HG02623 (cell line): ENCODE measurements around the gene C19orf47.

Source experiments
- ATAC-seq: cut with Tn5 transposase; IDR thresholded peaks from one replicate; pipeline ENCODE4 v1.9.1; 2021; ENCODE audit warnings: moderate library complexity; ENCODE audit not compliant: unreplicated experiment

Gene C19orf47

DNA sequence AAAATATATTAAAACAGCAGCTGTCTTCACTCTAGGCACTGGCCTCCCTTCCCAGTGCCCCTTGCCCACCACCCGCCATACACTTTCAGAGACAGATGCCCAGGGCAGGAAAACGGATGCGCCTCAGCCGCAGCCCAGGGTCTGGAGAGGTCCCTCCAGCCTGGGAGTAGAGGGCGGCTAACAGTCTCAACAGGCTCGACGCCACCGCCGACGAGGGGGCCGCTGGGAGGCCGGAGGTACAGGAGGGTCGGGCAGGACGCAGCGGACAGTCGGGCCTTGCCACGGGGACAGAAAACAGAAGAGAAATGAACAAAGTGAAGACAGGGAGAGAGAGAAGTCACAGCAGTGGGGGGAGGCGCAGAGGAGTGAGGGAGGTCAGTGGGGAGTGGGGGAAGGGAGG, 27.1 kb downstream of the C19orf47 start:
- no peak for ATAC-seq

DNA sequence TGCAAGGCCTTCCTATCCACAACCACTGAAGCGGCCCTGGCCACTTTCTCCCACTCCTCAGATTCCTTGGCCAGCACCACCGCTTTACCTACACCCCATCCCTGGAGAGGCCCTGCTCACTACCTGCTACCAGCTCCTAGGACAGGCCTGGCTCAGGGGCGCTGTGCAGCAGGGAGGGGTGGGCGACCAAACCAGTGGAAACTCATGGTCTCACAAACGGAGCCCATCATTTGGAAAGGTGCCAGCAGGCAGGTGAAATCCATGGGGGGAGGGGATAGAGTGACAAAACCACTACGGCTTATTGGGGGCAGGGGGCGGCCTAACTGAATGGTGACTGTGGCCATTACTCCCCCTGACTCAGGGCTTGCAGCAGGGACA, 27.6 kb downstream of the C19orf47 start:
- no peak for ATAC-seq

DNA sequence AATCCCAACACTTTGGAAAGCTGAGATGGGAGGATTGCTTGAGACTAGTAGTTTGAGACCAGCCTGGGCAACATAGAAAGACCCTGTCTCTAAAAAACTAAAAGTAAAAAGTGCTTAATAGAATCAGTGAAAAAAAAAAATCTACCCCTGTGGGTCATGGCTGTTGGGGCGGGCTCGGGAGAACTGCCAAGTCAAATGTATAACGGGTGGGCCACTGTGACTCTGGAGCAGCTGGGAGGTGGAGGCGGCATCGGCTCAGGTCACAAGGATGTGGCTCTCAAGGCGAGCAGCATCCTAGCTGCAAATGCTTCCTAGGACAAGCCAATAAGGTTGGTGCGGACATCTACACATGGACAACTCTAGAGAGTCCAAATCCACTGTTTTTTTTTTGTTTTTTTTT, 30.9 kb downstream of the C19orf47 start:
- ATAC-seq: no peak

DNA sequence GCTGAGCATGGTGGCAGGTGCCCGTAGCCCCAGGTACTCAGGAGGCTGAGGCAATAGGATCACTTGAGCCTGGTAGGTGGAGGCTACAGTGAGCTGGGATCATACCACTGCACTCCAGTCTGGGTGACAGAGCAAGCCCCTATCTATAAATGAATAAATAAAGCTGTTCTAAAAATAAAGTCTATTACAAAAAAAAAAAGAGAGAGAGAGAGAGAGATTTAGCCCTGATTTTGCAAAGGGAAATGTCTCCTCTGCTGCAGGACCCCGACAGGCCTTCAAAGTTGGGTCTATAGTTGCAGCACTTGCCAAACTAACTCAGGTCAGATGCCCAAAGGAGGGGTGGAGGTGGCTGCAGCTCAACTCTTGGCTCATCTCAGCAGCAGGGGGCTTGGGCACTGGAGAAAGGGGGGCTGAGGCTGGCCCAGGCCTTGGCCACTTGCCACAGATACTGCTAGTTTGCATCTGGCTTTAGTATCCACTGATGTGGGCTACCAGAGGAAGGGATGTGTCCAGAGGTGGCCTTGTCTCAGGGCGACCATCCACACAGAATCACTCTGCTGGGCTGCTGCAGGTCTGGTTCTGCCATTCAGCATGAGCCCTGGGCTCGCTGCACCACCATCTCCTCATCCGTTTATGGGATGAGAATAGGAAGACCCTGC, 32.3 kb downstream of the C19orf47 start:
- ATAC-seq: no peak

DNA sequence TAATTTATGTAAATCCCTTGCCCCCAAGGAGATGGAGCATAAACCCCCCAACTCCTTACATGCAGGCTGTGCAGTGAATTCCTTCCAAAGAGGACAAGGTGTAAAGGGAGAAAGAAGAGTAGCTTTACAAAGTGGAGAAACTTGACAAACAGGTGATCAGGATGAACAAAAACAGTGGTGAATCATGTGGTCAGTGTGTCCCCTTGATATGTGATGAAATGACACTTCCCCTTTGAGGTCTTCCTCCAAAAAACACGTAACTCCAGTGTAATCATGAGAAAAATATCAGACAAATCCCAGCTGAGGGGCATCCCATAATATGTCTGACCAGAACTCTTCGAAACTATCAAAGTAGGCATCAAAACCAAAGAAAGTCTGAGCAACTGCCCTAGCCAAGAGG, 33.5 kb downstream of the C19orf47 start:
- no peak for ATAC-seq

DNA sequence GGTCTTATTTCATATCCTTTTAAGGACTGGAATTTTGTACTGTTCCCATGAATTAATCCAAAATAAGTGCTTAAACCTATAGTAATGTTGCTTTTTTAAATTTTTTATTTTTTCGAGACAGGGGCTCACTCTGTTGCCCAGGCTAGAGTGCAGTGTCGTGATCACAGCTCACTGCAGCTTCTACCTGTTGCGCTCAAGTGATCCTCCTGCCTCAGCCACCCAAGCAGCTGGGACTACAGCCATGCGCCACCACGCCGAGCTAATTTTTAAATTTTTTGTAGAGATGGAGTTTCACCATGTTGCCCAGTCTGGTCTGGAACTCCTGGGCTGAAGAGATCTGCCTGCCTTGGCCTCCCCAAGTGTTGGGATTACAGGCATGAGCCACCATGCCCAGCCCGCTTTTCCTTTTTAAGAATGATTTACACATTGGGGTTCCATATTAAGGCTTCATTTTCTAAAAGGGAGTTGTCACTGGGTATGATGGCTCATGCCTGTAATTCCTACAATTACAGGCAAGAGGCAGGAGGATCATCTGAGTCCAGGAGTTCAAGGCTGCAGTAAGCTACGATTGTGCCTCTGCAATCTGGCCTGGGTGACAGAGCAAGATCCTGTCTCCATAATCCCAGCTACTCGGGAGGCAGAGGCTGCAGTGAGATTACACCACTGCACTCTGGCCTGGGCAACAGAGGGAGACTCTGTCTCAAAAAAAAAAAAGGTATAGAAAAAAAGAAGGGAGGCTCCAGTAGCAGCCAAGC, 34.8 kb downstream of the C19orf47 start:
- no peak for ATAC-seq

DNA sequence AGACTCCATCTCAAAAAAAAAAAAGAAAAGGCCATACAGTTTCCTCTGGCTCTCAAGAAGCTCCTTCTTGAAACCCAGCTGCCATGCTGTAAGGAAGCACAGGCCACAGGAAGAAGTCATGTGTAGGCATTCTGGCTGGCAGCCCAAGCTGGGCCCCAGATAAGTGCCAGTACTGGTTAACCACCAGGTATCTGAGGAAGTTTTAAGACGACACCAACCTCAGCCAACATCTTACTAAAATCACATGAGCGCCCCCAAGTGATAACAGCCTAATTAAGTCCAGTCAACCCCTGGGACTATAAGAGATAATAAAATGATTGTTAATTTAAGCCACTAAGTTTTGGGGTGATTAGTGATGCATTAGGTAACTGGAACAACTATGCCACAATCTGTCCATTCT, 35.7 kb downstream of the C19orf47 start:
- ATAC-seq: no peak

DNA sequence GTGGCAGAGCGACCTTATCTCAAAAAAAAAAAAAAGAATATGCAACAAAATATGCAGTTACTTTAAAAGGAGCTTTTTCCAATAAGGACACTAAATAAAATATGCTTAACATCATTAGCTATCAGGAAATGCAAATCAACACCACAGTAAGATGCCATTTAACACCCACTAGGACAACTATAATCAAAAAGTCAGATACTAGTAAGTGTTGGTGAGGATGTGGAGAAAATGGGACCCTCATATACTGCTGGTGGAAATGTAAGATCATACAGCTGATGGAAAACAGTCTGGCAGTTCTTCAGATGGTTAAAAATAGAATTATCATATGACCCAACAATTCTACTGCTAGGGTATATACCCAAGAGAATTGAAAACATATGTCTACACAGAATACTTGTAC, 38.5 kb downstream of the C19orf47 start:
- ATAC-seq: no peak

DNA sequence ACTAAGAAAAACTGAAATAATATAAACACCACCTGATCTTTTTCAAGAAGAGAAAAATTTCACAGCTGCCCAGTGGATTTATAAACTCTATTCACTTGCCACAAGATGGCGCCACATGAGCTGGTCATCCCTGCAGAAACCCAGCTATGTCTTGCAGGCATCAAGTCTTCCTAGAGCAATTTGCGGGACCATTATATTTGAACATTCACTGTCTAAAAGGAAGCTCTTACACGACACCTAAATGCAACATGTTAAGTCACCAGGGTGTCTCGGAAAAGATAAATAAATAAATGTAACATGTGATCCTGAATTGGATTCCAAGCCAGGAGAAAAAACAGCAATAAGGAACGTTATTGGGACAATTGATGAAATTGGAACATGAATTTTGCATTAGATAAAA, 42.8 kb downstream of the C19orf47 start:
- ATAC-seq: no peak

DNA sequence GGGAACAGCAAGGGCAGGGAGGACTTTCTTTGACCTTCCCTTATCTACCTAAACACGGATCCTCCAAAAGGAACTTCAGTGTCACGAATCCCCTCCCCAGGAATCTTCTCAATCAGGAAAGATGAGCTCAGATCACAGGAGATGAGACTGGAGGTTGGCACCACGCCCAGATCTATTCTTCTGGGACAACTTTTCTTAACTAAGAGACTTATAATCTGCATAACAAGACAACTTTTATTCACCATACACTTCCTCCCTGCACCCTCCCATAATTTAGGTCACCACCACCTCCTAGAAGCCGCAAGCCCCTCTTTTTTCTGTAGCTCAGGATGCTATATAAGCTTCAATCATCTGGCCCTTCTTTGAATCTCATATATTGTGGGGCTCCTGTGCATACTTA, 43.9 kb downstream of the C19orf47 start:
- ATAC-seq: no peak

DNA sequence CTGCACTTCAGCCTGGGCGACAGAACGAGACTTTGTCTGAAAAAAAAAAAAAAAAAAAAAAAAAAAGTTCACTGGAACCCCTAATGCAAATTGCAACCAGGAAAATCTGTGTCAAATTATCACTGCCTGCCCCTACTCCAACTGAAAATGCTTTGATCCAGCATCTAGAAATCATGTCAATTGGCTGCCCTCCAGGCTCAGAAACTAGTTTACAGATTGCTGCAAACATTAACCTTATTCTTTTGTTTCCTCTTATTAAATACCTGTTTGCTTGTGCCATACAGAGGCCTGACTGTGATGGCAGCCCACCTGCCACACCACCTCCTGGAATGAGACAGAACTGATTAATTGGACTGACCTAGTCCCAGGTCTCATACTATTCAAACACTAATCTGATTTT, 44.4 kb downstream of the C19orf47 start:
- no peak for ATAC-seq

DNA sequence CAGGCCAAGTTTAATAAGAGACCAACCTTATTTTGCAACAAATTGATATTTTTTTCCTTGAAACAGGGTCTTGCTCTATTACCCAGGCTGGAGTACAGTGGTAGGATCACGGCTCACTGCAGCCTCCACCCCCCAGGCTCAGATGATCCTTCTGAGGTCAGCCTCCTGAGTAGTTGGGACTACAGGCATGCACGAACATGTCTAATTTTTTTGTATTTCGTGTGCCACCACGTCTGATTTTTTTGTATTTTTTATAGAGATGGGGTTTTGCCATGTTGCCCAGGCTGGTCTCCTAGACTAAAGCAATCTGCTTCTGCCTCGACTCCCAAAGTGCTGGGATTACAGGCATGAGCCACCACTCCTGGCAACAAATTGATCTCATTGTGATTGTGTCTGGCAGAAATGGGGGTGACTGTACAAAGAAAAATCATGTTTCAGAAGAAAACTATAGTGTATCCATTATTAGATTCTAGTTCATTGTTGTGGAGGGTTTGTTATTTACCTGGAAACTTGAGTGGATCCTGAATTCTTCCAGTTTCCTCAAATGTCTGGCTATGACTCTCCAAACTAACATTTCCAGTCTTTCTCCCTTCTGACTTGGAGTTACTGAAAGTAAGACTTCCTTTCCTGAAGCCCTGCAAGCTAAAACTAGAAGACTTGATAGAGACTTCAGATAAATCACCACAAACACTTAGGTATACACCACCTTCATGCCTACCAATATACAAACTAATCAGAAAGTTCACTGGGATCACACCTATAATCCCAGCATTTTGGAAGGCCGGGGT, 45.8 kb downstream of the C19orf47 start:
- no peak for ATAC-seq

DNA sequence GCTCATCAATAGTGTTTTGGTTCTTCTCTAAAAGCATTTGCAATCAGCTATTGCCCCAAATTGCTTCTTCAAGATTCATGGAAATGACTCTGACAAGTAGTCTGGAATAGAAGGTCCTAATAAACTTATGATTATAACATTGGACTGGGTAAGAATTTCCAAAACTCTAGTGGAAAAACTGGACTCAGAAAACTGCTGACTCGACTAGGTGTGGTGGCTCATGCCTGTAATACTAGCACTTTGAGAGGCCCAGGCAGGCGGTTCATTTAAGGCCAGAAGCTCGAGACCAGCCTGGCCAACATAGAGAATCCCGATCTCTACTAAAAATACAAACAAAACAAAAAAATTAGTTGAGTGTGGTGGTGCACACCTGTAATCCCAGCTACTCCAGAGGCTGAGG, 47.5 kb downstream of the C19orf47 start:
- ATAC-seq: no peak

DNA sequence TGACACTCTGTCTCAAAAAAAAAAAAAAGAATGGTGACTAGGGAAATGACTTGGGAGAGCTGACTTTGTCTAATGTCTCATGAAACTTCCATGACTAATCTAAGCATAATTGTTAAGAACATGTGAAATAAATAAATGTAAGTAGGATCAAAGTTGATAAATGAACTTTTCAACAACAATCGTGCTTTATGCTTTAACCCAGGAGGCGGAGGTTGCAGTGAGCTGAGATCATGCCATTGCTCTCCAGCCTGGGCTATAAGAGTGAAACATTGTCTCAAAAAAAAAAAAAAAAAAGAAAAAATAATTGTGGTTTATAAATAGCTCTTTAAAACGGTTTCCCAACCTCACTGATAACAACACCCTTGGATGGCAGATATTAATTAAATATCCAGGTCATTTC, 50.2 kb downstream of the C19orf47 start:
- no peak for ATAC-seq

DNA sequence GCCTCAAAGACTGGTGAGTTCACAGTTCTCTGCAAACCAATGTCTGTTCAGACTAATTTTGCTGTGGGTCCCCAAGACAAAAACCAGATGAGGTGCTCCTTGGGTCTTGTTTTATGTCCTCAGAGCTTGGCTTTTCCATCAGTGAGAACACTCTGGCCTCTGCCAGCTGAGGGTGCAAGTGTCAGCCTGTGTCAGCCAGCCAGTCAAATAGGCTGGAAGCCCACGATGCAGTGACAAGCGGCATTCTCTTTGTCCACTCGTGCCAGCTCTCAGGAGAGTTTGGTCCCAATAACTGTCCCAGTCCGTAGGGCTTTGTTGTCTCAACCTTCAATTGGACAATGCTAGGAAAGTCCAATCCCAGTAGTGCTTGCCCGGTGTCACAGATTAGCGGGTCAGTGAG, 53.6 kb downstream of the C19orf47 start:
- no peak for ATAC-seq

DNA sequence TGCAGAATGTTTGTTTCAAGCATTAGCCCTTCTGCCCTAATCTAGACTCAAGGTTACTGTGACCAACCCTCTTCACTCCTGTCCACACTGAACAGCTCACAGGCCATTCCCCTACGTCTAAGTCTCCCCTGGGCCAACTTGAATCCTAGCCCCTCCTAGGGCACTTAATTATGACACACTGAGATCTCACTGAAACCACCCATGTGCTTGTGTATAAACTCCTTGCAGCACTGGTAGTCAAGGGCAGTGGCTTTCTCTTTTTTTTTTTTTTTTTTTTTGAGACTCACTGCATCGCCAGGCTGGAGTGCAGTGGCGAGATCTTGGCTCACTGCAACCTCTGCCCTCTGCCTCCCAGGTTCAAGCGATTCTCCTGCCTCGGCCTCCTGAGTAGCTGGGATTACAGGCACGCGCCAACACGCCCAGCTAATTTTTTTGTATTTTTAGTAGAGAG, 61.2 kb downstream of the C19orf47 start:
- no peak for ATAC-seq

DNA sequence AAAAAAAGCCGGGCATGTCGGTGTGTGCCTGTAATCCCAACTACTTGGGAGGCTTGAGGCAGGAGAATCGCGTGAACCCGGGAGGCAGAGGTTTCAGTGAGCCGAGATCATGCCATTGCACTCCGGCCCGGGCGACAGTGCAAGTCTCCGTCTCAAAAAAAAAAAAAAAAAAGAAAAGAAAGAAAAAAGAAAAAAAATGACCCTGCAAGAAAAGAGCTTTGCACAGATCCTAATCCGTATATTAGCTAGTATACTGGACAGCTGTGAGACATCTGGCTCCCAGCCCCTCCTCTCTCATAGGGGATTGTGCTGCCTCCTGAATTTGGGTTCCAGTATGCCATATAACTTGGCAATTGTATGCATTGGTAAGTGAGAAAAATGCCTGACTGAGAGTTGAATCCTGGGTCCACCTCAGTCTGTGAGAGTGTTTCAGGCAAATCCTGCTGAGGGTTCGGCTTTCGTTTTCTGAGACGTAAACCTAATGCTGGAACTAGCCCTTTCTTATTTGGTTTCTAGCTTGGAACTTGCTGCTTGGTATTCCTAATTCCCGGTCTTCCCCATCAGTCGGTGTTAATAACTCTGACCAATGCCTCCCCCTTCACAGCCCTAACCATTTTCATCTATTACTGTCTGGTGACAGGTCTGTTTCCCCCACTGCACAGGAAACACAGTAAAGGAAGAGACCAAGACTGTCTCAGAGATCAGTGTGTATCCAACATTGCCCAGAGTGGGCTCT, 61.8 kb downstream of the C19orf47 start:
- ATAC-seq: no peak

DNA sequence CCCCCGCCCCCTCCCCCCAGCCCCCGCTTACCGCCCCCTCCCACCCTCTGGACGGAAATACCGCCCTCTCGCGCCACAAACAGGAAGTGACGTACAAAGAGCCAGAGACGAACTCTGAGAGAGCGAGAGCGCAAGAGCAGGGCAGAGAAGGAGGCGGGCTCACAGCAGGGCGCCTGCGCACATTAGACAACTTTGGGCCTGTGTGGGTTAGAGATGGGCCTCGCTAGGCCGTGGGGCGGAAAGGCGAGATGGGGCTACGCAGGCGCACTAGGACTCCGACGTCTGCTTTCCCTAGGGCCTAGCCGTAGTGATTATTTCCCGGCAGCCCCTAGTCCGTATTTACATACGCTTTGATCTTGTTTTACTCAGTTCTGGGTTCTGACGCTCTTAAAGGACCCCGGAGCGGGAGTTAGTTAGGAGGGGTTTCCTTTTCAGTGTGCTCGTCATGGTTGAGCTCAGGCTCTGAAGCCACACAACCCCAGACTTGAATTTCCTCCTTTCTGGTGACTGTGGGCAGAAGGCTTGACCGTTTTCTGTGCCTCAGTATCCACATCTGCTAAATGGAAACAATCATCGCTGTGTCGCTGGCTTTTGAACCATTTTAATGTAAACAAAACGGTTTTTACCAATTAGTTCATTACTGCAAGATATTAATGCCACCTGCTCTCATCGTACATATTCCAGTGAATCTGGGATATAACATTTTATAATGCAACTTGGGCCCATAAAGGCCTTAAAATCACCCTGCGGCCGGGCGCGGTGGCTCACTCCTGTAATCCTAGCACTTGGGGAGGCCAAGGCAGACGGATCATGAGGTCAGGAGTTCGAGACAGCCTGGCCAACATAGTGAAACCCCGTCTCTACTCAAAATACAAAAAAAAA, 62.6 kb downstream of the C19orf47 start:
- peak; percentile 85 for ATAC-seq

DNA sequence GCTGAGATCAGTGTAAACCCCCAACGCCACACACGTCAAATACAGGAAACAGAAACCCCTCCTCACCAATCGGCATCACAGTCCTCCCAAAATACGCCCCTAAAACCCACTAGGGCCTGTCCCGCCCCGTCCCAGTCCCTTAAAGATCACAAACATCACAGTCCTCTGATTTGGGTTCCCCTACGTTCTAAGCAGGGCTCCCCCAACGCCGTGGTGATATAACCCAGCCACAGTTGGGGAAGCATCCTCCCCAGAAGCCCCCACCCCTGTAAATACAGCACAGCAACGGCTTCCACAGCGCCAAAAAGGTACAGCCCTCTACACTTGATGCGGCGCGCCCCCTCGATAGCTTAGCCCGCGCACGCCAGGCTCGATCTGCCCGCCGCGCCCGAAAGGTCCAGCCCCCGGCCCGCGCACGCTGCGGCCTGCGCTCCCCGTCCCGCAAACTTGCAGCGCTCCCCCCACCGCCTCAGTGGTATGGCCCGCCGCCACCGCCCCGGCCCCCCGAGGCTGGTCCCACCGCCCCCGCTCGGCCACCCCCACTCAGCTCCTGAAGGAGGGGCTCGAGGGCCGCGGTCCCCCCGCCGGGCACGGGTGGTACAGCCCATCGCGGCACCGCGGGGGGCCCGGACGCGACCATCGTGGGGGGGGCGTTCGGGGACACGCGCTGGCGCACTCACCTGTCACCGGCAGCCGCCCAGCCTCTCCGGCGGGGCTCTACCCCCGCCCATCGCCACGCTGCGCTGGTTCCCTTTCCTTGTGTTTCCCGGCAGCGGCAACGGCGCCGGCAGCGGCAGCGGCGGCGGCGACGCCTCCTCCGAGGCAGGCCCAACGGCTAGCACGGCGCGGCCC, 63.5 kb downstream of the C19orf47 start, which contains the start of gene AKT2:
Gene AKT2 (minus strand): TSS at position 845 of the 852 bp plus-strand sequence. CDS start 20,078 bp downstream, outside the sequence.
- peak; percentile 23 for ATAC-seq

DNA sequence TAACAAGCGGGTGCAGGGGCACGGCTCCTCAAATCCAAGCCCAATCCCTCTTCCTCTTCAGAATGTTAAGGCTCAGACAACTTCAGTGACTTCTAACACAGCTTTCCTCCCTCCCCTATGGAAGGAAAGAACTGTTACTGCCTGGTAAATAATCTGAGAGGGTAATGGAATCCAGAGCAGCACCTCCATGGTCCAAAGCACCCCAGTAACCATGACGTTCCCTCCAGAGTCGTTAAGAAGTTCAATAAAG, 64.0 kb downstream of the C19orf47 start:
- no peak for ATAC-seq
